Measurements from ENCODE around the gene BRAF.

GRCh38 chr7:140864732-140865131, 60.0 kb downstream of the BRAF start:
- no peak for TF ChIP-seq CTCF (IDR thresholded peaks at IDR 0.05)
- TF ChIP-seq POLR2A (IDR thresholded peaks at IDR 0.05), result no peak

Measured in right lobe of liver (tissue), 4 donors.